Stimulated activated CD8-positive, alpha-beta memory T cell treated with anti-CD3 and anti-CD28 coated beads, Interleukin-12 subunit alpha, Interleukin-12 subunit beta, amount 100 ng/mL, for 1 hour (primary cell): ENCODE measurements around the gene ATE1.

Experiments
- DNase-seq: peaks from one replicate; pipeline ENCODE4 v3.0.0-alpha.2; 2020; ENCODE audit warnings: low read depth

ATE1 gene

GRCh38 chr10:121694966-121695643, 232.7 kb downstream of the ATE1 start:
- no peak for DNase-seq

GRCh38 chr10:121694327-121694965, 233.4 kb downstream of the ATE1 start:
- no peak for DNase-seq

DNA sequence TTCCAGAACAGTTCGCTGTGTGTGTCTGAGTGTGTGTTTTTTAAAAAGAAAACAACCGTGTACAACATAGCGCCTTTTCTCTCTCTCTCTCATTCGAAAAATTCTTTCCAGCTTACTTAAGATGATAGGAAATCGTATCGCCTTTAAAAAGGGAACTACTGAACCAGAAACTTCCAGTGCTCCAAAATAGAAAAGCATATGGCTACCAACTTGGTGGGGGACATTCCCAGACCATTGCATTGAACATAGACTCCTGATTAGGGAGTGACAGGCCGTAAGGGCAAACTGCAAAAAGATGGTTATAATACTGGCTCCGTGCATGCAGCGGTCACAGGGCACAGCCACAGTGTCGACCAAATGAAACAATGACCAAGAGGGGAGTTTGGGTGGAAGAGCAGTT, 235.2 kb downstream of the ATE1 start:
- no peak for DNase-seq

DNA sequence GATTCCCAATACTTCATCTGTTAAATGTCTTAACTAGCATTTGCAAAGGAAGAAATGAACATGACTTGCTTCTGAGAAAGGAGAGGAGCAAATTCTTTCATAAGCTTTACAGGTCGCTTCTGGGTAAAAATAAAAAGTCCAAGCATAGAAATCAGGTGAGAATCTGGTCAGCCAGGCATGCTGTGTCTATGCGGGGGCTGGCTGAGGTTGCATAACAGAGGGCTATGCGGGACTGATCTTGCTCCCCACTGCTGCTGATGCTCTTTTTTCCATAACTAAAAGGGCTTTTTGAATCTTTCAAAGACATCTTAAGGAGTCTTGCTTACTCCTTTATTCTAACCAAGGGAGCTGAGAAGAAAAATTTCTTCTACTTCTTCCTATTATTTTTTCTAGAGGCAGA, 236.9 kb downstream of the ATE1 start:
- no peak for DNase-seq
